Uterus (tissue), 2 donors: Measurements from ENCODE around the gene RNU5D-1.

ENCODE experiments used
- POLR2A ChIP-seq, 2 donors: fragments of 450-650 bp; IDR thresholded peaks; one replicate each; pipeline ENCODE4 v1.6.1; 2016; ENCODE audit warnings: antibody characterized with exemption in 2 of 2, mild to moderate bottlenecking in 1 of 2, moderate library complexity in 1 of 2
- TF ChIP-seq, protein P1 (sequence below), 4 experiments: fragments of 200-600 bp in 2 of 4; fragments of 450-650 bp in 2 of 4; sonication (generic) in 2 of 4; IDR thresholded peaks; one replicate each; pipeline ENCODE4 v1.5.1; 2016 to 2019; ENCODE audit warnings: antibody characterized with exemption in 4 of 4, mild to moderate bottlenecking in 2 of 4, moderate library complexity in 1 of 4

DNA sequence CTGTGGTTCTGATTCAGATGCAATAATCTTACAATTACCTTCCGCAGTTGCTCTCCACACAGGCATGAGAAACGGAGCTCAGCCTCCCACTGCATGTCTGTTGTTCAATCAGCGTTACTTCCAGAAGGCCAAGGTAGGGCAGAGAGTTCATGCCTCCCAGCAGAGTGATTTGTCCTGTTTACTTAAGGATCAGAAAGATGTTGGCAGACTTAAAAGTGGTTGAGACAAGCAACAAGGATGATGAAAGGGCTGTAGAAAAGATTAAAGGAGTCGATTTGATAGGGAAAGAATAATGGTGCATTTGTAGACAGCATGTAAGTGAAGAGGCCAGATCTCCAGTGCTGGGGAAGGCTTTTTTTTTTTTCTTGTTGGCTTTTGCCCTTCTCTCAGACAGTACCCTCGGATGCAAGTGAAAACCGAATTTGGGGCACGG lies 29.8 kb downstream of the RNU5D-1 start:
- no peak for TF ChIP-seq POLR2A (IDR thresholded peaks at IDR 0.05)
- TF ChIP-seq, protein P1, sequence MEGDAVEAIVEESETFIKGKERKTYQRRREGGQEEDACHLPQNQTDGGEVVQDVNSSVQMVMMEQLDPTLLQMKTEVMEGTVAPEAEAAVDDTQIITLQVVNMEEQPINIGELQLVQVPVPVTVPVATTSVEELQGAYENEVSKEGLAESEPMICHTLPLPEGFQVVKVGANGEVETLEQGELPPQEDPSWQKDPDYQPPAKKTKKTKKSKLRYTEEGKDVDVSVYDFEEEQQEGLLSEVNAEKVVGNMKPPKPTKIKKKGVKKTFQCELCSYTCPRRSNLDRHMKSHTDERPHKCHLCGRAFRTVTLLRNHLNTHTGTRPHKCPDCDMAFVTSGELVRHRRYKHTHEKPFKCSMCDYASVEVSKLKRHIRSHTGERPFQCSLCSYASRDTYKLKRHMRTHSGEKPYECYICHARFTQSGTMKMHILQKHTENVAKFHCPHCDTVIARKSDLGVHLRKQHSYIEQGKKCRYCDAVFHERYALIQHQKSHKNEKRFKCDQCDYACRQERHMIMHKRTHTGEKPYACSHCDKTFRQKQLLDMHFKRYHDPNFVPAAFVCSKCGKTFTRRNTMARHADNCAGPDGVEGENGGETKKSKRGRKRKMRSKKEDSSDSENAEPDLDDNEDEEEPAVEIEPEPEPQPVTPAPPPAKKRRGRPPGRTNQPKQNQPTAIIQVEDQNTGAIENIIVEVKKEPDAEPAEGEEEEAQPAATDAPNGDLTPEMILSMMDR (IDR thresholded peaks at IDR 0.05), result no peak
